NCI-H2081 (cell line): Measurements from ENCODE around the gene TFDP1.
"Not testable (repeated sequence)": the region's sequence is repeated elsewhere in the genome, so short reads cannot be mapped to it uniquely, and the experiment has no call there.

Experiments used
- DNase-seq, 2 experiments: peaks; one replicate each; lab custom pipeline; 2025; lab: John Stamatoyannopoulos, UW

The TFDP1 gene

DNA sequence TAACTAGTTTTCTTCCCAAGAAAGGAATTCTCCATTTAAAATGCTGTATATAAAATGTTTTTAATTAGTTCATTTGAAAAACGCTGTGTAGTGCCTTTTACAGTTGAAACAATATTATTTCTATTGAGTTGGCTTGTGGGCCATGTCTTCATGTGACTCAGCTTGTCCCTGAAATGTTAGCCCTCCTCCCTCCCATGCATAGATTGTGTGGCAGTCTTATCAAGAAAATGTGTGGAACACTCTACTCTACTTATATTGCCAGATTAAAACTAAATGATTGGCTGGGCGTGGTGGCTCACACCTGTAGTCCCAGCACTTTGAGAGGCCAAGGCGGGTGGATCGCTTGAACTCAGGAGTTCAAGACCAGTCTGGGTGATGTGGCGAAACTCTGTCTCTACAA is 33.4 kb downstream of the TFDP1 start:
- DNase-seq = no peak

DNA sequence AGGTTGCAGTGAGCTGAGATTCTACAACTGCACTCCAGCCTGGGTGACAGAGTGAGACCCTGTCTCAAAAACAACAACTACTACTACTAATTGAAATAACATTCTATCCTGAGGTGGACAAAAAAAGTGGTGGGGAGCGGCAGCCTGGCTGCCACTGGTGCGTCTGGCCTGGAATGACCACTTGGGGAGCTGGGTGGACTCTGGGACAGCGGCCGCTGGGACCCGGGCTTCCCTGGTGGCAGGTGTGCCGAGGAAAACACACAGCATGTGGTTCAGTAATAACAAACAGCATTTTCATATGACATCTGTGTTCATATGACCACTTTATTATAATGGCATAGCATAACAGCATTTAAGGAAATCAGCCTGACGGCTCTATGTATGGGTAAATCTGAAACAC is 33.9 kb downstream of the TFDP1 start:
- DNase-seq = no peak

DNA sequence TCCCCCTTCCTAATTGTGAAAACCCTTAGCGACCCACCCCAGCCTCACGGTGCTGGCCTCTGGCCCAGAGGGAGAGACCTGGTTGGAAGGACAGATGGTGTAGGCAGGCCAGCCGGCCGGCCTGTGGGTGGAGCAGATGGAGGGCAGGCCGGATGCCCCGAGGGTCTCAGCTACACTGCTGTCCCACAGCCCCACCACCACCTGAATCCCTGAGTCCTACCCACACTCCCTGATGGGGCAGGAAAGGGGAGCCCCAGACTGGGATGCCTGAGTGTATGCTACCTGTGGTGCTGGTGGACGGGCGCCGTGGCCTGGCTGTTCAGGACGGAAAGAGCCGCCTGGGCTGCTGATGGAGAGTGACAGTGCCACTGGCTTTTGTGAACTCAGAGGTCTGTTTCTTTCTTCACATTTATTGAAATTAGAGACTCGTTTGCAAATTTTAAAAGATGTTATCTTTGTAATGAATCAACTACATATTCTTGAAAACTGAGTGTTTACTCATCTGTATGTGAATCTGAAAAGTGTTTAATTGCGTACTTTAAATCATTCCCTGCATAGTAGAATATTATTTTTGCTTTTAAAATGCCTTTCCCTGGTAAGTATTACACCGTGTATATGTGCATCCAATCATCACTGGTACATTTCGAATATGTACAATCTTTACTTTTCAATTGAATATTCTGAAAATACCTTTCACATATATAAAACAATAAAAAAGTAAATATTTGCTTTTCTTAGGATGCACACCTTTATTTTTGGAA is 35.7 kb downstream of the TFDP1 start:
- no peak for DNase-seq

DNA sequence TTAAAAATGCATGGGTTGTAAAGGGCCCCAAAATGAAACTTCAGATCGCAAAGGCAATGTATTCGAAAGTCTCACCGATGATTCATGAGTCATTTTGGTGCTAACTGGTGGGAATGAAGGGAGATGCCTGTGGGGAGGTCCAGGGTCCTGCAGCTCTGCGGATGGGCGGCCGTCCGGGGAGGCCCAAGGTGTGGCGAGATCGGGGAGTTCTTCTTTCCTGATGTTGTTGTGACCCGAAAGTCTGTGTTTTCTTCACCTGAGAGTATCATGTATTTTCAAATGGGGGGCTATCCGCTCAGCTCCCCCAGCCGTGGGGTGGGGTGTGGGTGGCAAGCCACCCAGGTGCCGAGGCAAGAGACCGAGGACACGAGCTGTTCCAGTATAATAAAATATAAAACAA is 36.5 kb downstream of the TFDP1 start:
- DNase-seq = no peak

DNA sequence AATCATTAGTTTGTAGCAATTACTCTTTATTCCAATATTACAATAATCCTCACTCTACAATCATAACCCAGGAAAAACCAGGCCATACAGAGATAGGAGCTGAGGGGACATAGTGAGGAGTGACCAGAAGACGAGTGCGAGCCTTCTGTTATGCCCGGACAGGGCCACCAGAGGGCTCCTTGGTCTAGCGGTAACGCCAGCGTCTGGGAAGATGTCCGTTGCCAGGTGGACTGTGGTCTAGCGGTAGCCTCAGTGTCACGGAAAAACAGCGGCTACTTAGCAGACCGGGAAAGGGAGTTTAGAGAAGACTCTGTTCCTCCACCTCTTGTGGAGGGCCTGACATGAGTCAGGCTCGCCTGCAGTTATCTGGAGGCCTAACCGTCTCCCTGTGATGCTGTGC is 36.9 kb downstream of the TFDP1 start:
- not testable (repeated sequence) for DNase-seq

DNA sequence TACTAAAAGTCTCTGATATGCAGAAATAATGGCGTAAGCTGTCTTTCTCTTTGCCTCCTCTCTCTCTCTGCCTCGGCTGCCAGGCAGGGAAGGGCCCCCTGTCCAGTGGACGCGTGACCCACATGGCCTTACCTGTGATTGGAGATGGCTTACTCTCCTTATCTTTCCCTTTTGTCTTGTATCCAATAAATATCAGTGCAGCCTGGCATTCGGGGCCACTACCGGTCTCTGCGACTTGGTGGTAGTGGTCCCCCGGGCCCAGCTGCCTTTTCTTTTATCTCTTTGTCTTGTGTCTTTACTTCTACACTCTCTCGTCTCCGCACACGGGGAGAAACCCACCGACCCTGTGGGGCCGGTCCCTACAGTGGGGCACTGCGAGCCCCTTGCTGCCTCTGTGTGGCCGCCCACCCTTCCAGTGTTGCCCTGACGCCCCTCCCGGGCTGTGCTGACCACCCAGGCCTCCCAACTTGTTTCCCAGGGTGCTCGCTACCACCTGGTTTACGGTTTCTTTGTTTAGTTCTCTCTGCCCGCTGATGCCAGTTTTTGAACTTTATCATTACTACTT is 37.5 kb downstream of the TFDP1 start:
- DNase-seq = not testable (repeated sequence)

DNA sequence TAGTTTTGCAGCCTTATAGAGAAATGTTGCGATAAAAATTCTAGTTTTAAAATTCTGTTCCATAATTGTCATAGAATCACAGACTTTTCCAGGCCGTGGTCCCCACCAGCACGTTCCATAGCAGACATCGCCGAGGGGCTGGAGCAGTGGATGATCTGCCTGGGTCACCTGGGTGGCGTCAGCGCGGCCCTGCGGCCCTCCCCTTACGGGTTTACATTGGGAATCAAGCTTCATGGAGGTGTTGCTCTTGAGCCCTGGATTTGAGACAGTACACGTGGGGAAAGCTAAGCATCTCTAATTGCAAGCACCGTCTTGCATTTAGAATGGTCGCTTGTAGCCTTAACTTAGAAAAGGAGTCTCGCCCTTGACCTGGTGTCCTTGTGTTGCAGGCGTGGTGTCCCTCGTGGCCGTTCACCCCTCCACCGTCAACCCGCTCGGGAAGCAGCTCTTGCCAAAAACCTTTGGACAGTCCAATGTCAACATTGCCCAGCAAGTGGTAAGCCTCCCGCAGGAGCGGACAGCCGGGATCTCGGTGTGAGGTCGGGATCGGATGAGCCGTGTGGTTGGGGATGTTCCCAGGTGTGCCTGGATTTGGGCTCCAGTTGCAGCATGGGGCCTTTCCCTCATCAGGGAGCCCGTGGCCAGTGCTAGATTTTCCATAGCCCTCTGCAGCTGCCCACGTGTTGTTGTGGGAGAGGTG is 38.4 kb downstream of the TFDP1 start:
- no peak for DNase-seq

DNA sequence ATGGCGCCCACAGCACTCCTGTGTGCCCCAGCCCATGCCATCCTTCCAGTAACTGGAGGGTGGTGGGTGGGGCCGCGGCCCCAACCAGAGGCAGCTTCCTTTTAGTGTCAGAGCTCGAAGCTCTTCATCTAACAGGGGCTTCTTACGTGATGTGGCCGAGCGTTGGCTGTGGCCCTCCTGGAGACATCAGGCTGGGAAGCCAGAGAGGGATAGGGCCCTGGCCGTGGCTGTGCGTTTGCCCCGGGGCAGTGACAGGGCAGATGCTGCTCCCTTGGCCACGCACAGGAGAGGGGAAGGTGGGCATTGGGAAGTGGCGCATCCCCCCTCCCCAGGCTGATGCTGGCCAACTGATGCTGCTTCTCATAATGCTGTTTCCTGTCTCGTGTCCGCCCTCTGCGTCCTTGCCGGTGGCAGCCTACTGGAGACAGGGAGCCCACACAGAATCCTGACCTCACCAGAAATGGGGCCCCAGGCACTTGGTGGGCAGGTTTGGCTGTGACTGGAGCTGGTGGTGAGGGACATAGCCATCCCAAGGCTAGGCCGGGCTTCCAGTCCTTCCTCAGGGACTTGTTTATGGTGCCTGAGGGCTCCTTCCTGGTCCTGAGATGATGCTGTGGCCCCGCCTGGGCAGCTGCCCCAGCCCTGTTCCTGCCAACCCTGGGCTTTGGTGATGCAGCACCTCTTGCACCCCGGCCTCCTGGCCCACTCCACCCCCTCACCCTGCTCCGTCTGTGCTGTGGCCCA is 39.1 kb downstream of the TFDP1 start:
- DNase-seq = no peak

DNA sequence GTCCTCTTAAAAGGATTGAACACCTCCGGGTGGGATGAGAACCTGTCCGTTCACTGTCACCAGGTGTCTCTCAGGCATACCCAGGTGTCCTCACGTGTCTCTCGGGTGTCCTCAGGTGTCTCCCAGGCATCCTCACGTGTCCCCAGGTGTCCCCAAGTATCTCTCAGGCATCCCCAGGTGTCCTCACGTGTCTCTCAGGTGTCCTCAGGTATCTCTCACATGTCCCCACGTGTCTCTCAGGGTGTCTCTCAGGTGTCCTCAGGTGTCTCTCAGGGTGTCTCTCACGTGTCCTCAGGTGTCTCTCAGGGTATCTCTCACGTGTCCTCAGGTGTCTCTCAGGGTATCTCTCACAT is 39.7 kb downstream of the TFDP1 start:
- no peak for DNase-seq

DNA sequence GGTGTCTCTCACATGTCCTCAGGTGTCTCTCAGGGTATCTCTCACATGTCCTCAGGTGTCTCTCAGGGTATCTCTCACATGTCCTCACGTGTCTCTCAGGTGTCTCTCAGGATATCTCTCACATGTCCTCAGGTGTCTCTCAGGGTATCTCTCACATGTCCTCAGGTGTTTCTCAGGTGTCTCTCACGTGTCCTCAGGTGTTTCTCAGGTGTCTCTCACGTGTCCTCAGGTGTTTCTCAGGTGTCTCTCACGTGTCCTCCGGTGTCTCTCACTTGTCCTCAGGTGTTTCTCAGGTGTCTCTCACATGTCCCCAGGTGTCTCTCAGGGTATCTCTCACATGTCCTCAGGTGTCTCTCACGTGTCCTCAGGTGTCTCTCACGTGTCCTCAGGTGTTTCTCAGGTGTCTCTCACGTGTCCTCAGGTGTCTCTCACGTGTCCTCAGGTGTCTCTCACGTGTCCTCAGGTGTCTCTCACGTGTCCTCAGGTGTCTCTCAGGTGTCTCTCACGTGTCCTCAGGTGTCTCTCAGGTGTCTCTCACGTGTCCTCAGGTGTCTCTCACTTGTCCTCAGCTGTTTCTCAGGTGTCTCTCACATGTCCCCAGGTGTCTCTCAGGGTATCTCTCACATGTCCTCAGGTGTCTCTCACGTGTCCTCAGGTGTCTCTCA is 40.2 kb downstream of the TFDP1 start:
- DNase-seq = not testable (repeated sequence)

DNA sequence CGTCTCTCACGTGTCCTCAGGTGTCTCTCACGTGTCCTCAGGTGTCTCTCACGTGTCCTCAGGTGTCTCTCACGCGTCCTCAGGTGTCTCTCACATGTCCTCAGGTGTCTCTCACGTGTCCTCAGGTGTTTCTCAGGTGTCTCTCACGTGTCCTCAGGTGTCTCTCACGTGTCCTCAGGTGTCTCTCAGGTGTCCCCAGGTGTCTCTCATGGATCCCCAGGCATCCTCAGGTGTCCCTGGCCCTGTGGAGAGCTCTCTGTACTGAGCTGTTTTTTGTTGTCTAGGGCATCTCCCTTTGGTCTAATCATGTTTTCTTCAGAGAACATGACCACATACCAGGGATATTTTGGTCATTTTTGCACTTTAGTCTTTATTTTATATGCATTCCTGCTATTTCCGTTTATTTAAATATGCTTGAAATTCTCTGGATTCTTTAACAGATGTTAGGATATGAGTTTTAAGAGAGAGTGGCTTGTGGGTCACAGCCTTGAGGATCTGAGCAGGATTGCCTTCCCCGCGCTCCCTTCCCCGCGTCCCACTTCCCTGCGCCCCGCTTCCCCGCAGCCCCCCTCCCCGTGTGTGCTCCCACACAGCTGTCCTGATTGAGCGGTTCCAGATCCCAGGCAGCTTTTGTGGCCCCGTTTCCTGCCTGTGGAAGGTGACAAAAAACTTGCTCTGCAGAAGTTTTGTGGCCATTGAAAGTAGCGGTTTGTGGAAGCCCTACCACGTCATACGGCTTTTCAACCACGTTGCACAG is 41.6 kb downstream of the TFDP1 start:
- no peak for DNase-seq

DNA sequence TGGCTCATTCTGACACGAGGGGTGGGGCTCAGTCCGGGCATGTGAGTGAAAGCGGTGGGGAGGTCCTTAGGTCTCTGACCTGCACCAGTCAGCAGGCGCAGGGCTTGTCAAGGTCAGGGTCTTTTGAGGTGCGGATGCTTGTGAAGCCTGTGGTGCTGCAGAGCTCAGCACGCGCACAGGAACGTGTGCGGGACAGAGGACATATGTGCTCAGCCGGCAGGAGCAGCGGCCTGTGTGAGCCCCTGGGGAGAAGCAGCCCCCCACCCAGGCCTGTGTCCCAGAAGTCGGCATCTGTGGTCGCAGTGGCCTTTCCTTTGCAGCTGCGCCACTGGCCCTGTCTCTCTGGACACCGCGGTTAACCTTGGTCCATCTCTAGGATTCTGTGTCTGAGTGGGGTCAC is 42.6 kb downstream of the TFDP1 start:
- DNase-seq = no peak

DNA sequence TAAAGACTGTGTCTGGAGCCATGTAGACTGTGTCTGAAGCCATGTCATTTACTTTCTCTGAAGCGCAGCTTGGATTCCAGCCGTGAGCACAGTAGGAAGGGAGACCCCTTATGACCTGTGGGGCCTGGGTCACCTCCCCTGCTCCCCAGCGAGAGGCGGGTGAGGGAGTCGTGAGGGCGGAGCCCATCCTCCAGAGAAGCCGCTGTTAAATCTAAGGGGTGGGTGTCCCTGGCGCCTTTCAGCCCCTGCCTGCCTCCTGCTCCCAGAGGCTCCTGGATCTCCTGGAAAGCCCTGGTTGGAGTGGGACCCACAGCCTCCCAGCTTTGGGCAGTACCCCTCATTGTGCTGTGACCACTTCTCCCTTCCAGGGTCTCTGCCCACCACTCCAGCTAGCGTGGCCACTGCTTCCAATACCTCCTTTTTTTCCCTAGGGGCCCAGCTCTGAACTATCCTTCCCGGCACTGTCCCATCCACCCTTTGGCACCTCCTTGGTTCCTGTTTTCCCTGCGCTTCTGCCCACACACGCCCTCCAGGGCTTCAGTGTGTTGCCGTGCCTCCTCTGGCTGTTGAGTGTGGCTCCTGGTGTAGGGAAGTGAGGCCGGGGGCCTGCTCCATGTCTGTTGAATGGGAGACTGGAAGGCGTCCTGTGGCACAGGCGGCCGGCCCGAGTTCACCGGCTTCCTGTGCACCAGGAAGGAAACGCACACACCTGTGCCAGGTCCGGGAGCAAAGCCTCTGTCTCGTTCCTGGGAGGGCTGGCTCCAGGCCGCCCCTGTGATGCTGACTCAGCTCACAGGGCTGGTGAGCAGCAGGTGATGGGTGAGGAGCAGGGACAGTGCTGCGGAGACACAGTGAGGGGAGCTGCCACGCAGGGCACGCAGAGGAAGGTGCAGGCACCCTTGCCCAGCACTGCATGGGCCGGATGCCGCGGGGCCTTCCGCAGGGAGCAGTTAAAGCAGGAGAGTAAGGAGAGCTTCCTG is 44.0 kb downstream of the TFDP1 start:
- DNase-seq = no peak

DNA sequence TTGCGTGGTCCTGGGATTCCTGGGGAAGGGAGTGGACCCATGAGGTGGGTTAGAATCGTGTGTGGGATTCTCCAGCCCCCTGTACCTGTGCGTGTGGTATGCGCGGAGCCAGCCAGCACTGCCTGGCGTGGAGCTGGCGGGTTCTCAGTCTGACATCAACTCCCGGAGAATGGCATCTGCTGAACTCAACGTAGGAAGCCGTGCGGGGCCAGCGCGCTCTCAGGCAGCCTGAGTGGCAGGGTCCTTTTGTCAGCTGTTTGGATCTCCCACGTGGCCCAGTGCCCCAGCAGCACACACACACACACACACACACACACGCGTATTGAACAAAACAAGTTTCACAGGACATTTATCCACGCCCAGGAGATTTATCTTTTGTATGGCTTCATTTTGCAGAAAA is 45.3 kb downstream of the TFDP1 start:
- peak in 1 of 2 experiments; percentile 33 for DNase-seq

DNA sequence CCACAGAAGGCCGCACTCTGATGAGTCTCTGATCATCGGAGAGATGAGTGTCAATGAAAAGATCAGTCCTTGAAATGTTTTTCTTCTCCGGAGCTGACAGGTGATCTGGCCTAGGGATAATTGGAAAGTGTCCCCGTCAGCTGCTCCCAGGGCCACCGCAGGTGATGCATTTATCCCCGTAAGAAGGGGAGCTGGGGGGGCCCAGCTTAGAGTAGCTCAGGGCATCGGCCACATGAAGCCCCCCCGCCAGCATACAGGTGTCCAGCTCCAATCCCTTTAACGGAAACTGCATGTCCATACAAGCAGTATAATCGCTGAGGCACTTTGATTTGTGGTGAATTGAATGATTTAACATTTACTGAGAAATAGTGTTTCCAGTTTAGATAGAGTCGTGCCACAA is 45.7 kb downstream of the TFDP1 start:
- peak in 1 of 2 experiments; percentile 51 for DNase-seq

DNA sequence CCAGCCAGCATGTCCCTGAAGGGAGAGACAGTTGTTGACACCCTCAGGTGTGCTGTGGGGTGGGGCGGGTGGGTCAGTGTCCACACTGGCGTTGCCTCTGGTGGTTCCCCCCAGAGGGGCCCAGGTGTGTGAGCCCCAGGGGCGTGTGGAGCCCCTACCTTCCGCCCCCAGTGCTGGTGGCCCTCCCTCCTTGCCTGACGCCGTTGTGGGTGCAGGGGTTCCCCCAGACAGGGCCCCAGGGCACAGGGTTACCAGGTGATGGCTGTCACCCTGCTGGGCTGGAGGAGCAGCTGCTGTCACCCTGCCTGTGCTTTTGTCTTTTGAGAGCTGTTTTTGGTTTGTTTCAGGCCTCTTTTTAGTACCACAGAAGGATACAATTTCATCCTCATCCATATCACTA is 46.3 kb downstream of the TFDP1 start:
- peak; percentile 30 to 66 for DNase-seq

DNA sequence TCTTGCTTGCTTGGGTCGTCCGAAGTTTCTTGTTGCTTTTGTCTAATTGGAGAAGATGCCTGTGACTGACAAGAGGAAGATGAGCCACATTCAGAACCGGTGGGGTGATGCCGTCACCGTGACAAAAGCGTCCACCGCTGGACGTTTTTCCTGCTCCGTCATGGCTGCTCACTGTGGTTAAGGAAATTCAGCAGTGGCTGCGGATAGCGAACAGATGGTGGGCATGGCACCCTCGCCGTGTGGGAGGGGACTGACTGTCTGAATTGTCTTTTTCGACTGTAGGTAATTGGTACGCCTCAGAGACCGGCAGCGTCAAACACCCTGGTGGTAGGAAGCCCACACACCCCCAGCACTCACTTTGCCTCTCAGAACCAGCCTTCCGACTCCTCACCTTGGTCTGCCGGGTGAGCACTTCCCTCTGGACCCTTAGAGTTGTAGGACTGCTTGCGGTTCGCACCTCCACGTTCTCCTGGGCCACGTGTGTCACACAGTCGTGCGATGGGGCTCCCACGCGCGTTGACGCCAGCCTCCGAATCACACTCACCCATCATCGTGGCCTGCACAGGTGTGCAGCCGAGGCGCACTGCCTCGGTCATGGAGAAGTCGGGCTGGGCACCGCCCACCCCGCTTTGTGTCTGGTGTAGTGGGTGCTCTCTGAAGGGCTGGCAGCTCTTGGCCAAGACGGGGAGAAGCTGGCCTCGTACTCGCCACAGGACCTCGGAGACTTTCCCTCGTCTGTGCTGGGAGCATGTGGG is 47.0 kb downstream of the TFDP1 start:
- no peak for DNase-seq

DNA sequence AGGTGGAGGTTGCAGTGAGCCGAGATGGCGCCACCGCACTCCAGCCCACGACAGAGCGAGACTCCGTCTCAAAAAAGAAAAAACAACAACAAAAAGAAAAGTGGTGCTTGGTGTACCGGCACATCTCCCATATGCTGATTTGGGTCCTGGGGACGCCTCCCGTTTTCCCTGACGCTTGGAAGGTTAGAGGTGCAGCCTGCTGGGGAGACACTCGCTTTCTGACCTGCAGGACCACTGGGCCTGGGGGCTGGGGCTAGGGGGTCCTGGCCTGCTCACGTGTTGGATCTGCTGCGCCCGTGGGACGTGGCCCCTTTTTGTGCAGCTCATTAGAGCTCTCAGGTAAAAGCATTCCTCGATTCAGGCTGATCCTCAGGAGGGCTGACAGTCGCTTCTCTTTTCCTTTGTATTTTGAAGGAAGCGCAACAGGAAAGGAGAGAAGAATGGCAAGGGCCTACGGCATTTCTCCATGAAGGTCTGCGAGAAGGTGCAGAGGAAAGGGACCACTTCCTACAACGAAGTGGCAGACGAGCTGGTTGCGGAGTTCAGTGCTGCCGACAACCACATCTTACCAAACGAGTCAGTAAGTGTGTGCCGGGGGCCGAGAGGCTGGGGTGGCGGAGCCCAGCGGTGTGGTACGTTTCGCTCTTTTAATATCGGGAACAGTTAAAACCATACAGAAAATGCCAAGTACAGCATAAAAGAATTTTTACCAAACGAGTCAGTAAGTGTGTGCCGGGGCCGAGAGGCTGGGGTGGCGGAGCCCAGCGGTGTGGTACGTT is 48.3 kb downstream of the TFDP1 start:
- DNase-seq = no peak

DNA sequence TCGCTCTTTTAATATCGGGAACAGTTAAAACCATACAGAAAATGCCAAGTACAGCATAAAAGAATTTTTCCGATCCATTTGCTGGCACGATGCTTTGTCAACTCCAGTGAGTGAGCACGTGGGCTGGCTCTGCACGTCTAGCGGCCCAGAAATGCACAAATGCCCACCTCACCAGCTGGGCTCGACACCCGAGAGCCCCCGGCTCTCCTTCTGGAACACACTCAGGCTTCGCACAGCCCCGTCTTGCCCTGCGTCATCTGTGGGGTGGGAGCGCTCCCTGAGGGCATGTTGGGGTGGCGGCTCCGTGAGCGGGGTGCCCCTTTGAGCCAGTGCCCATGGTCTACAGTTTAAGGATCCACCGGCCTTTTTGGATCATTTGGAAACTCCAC is 48.9 kb downstream of the TFDP1 start:
- DNase-seq = no peak
